ENCODE data around the gene DRC7. TPM values are rescaled to one million over a fixed set of nuclear protein-coding genes. Genes with fewer than 3 reads are reported as not detected.

Gene DRC7
- total and polyA plus RNA-seq, 2 donors from 2014 or later: 1.8 to 3.2 TPM

GRCh38 chr16:57685633-57686032 lies 9.0 kb upstream of the DRC7 start:
- no peak for TF ChIP-seq CTCF (IDR thresholded peaks at IDR 0.05; ENCODE audit: borderline replicate concordance, extremely low read depth, insufficient read depth)
- no peak for DNase-seq
- H3K9me3 ChIP-seq (ENCODE audit: control insufficient read depth in 2 of 3, insufficient read depth in 1 of 3, low read length in 3 of 3): no peaks in the 10 kb centered on the region
- H3K36me3 ChIP-seq (ENCODE audit: control insufficient read depth in 2 of 3, insufficient read depth in 3 of 3, low read length in 3 of 3): no peaks in the 10 kb centered on the region
- H3K27ac ChIP-seq (ENCODE audit: low read depth in 2 of 2, low read length in 2 of 2): no peak overlapping the region
- H3K4me3 ChIP-seq (ENCODE audit: low read length in 3 of 3): no peak overlapping the region
- H3K9ac ChIP-seq (ENCODE audit: low read length in 3 of 3): no peak overlapping the region
- H3K27me3 ChIP-seq (ENCODE audit: control insufficient read depth, insufficient read depth, low read length): no peaks in the 10 kb centered on the region
- intact Hi-C loops (cut with DNase I): no loop called here
- H3K4me1 ChIP-seq (ENCODE audit: control insufficient read depth in 2 of 3, insufficient read depth in 2 of 3, low read depth in 1 of 3, low read length in 3 of 3): no peaks in the 10 kb centered on the region
- FAIRE-seq: no peak

GRCh38 chr16:57686577-57686976 lies 8.0 kb upstream of the DRC7 start:
- H3K36me3 ChIP-seq (ENCODE audit: control insufficient read depth in 2 of 3, insufficient read depth in 3 of 3, low read length in 3 of 3): no peaks in the 10 kb centered on the region
- H3K9ac ChIP-seq (ENCODE audit: low read length in 3 of 3): no peak overlapping the region
- no peak overlapping the region for H3K4me3 ChIP-seq (ENCODE audit: low read length in 3 of 3)
- intact Hi-C loops (cut with DNase I): no loop called here
- DNase-seq: no peak
- H3K9me3 ChIP-seq (ENCODE audit: control insufficient read depth in 2 of 3, insufficient read depth in 1 of 3, low read length in 3 of 3): no peaks in the 10 kb centered on the region
- no peak for TF ChIP-seq CTCF (IDR thresholded peaks at IDR 0.05; ENCODE audit: borderline replicate concordance, extremely low read depth, insufficient read depth)
- H3K27me3 ChIP-seq (ENCODE audit: control insufficient read depth, insufficient read depth, low read length): no peaks in the 10 kb centered on the region
- no peaks in the 10 kb centered on the region for H3K4me1 ChIP-seq (ENCODE audit: control insufficient read depth in 2 of 3, insufficient read depth in 2 of 3, low read depth in 1 of 3, low read length in 3 of 3)
- H3K27ac ChIP-seq (ENCODE audit: low read depth in 2 of 2, low read length in 2 of 2): no peak overlapping the region
- FAIRE-seq: no peak

GRCh38 chr16:57687363-57687929 lies 7.2 kb upstream of the DRC7 start:
- DNase-seq (no peak), FAIRE-seq (no peak)
- intact Hi-C loops (cut with DNase I): no loop called here

More at GRCh38 chr16:57687363-57687929, 7.2 kb upstream of the DRC7 start:
- no peak overlapping the region for H3K27ac ChIP-seq (ENCODE audit: low read depth in 2 of 2, low read length in 2 of 2)
- TF ChIP-seq CTCF (IDR thresholded peaks at IDR 0.05; ENCODE audit: borderline replicate concordance, extremely low read depth, insufficient read depth): no peak
- H3K27me3 ChIP-seq (ENCODE audit: control insufficient read depth, insufficient read depth, low read length): no peaks in the 10 kb centered on the region
- no peaks in the 10 kb centered on the region for H3K4me1 ChIP-seq (ENCODE audit: control insufficient read depth in 2 of 3, insufficient read depth in 2 of 3, low read depth in 1 of 3, low read length in 3 of 3)
- no peaks in the 10 kb centered on the region for H3K36me3 ChIP-seq (ENCODE audit: control insufficient read depth in 2 of 3, insufficient read depth in 3 of 3, low read length in 3 of 3)
- no peak overlapping the region for H3K9ac ChIP-seq (ENCODE audit: low read length in 3 of 3)
- H3K9me3 ChIP-seq (ENCODE audit: control insufficient read depth in 2 of 3, insufficient read depth in 1 of 3, low read length in 3 of 3): no peaks in the 10 kb centered on the region
- H3K4me3 ChIP-seq (ENCODE audit: low read length in 3 of 3): no peak overlapping the region

Measured in kidney (tissue), 14 donors.